ENCODE results near the gene OR2T4.
A peak's percentile ranks its signal among the peaks of the same experiment; 100 is the strongest.

OR2T4 gene

GRCh38 chr1:248361121-248361715, at the start of gene OR2T4:
TSS of gene OR2T4 (plus strand) at chr1:248361665. CDS start at chr1:248361665, 0 bp downstream.
- DNase-seq, result peak in 3 of 56 donors; percentile 2 to 12 (median 6)

GRCh38 chr1:248316796-248317195, 44.7 kb upstream of the OR2T4 start:
- DNase-seq, result no peak

- DNase-seq, result no peak
Measured at GRCh38 chr1:248324468-248324867, 37.0 kb upstream of the OR2T4 start, which contains the start of gene OR2M7. TSS of gene OR2M7 (minus strand) at chr1:248324568. CDS start at chr1:248324568, 0 bp downstream.

- DNase-seq, result no peak
Measured at GRCh38 chr1:248343451-248343850, 18.0 kb upstream of the OR2T4 start.

GRCh38 chr1:248348475-248348874, 13.0 kb upstream of the OR2T4 start, which contains the start of gene OR14C36:
TSS of gene OR14C36 (plus strand) at chr1:248348775. CDS start at chr1:248348775, 0 bp downstream.
- no peak for DNase-seq

DNA sequence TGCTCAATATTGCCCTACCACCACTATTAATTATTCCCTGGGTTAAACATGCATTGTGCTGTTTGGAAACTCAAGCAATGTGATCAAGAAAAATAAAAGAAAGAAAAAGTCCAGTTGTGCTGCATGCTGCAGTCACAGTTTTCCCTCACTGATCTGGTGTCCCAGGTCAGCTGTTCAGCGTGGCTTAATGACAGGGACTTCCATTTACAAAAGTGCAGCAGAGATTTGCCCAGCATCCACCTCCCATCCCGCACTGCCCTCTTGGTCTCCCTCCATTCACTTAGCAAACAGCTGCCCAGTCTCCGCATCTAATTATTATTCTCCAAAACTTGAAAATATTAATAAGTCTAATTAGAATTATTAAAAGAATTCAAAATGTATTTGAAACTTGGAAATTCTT, 2.0 kb upstream of the OR2T4 start:
- peak in 3 of 56 donors; percentile 2 to 15 (median 4) for DNase-seq

DNA sequence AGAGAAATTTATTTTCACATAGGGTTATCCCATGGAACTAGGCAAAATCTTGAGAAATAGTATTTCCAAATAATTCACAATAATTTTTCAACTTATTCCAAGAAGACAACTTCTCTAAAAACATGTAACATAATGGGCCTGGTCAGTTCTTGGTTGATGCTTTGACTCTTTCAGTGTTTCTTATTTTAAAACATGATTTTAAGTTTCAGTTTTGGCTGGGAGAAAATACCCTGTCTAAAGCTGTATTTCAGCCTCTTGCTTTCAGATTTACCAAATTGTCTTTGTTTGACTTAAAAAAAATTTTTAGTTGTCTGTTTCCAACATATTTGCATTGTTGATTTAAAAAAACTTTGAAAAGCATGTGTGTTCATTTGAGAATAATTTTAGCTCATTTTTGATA, 5.1 kb downstream of the OR2T4 start:
- no peak for DNase-seq

- DNase-seq, result no peak
Measured at GRCh38 chr1:248372394-248372793, 10.9 kb downstream of the OR2T4 start.

GRCh38 chr1:248373761-248374160, 12.3 kb downstream of the OR2T4 start:
- no peak for DNase-seq

DNA sequence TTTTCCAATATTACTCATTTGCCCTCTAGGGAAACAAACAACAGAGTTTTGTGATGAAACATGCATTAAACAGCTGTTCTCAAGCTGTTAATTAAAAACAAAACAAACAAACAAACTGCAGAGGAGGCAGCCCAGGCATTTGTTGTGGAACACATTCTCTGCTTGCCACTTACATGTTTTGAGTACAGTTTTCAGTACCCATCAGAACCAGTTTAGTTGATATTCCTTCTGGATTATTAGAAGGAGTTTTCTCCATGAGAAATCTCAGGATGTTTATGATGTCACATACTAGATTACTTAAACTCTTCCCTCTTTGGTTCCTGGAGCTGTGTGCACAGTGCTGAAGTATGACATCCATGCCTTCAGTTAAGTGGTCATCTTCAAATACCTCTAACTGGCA, 14.0 kb downstream of the OR2T4 start, which contains the start of gene OR2T6:
Gene OR2T6, plus strand, starts transcription at position 301 of the 400 bp plus-strand sequence. CDS start 11,863 bp downstream, outside the sequence.
- no peak for DNase-seq

- DNase-seq, result no peak
Measured at GRCh38 chr1:248376916-248377315, 15.5 kb downstream of the OR2T4 start.

DNA sequence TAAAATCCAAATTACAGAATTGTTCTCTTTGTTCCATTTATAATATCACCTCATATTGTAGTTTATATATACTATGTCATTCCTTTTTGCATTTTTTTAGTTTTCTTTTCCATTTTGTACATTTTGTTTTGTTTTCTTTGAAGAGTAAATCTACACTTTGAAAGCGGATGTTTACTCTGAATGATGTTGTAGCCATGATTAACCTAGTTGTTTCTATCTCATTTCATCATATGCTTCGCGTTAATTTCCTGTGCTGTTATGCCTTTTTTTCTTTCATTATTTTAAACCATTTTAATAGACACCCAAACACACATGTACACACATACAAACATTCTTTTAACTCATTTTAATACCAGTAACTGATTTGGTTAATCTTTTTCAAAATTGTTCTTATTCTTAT, 19.4 kb downstream of the OR2T4 start:
- DNase-seq, result no peak

DNA sequence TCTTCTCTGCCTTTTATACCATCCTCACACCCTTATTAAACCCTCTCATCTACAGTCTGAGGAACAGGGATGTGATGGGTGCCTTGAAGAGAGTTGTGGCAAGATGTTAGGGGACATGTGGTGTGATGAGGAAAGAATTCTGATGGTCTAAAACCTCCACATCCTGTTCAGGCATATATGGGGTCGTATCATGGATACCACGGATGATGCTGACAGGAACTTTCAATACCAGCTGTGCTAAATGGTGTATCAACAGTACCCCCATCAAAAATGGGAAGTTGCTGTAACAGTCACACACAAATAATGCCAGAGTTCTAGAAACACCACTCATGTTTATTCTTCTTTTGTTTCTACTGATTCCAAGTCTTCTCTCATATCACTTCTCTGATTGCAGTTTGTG, 27.0 kb downstream of the OR2T4 start:
- no peak for DNase-seq

- DNase-seq, result no peak
Measured at GRCh38 chr1:248393050-248393449, 31.6 kb downstream of the OR2T4 start.

- DNase-seq, result no peak
Measured at GRCh38 chr1:248402748-248403147, 41.3 kb downstream of the OR2T4 start, which contains the start of gene OR2T1. TSS of gene OR2T1 (plus strand) at chr1:248403048. CDS start at chr1:248406148, 3,100 bp downstream.

DNA sequence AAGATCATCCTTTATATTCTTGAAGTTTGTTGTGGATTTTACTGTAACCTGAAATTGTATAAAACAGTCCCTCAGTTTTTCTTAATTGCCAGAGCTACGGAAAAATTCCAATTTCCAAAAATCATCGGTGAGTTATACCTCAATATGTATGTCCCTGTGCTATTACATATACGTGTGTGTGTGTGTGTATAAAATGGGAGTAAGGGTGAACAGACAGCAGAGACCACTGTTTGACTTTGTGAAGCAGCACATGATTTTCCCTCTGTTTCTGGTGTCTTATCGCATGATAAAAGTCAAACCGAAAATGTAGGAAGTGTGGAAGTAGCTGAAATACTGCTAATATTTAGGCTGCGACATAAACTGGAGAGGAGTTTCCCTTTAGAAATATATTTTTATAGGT, 42.6 kb downstream of the OR2T4 start:
- peak in 25 of 56 donors; percentile 3 to 76 (median 33) for DNase-seq

DNA sequence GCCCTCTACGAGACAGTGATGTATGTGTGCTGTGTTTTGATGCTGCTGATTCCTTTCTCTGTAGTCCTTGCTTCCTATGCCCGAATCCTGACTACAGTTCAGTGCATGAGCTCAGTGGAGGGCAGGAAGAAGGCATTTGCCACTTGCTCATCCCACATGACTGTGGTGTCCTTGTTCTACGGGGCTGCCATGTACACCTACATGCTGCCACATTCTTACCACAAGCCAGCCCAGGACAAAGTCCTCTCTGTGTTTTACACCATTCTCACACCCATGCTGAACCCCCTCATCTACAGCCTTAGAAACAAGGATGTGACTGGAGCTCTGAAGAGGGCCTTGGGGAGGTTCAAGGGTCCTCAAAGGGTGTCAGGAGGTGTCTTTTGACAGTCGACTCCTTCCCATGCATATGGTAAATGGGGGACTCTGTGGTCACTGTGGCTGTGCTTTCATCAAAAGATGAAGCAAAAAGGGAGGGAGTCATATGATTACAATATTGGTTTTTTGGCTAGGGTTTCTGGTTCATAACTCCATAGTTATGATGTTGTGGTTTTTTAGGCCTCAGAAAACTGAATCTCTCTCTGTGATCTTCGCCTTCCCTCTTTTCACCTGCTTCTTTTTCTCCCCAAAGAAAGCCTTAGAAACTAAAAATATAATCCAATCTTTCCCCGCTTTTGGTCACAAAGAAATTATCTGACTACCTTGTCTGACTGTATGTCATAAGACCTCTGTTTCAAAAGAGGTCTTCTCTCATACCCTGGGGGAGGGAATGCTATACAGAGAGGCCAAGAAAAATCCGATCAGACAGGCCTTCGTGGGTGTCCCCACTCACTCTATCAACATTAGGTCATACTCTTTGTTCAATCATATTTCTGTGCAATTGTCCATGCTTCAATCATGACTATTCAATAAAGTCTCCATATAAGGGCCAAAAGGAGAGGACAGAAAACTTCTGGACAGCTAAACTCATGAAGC, 45.5 kb downstream of the OR2T4 start:
- DNase-seq, result no peak

Measured in amygdala (tissue), 56 donors.